HG03354 (cell line): ENCODE measurements around the gene MEGF6.

Experiments used
- ATAC-seq: cut with Tn5 transposase; IDR thresholded peaks from one replicate; pipeline ENCODE4 v1.9.1; 2021; ENCODE audit warnings: mild to moderate bottlenecking; ENCODE audit not compliant: unreplicated experiment, poor library complexity, severe bottlenecking

The MEGF6 gene

DNA sequence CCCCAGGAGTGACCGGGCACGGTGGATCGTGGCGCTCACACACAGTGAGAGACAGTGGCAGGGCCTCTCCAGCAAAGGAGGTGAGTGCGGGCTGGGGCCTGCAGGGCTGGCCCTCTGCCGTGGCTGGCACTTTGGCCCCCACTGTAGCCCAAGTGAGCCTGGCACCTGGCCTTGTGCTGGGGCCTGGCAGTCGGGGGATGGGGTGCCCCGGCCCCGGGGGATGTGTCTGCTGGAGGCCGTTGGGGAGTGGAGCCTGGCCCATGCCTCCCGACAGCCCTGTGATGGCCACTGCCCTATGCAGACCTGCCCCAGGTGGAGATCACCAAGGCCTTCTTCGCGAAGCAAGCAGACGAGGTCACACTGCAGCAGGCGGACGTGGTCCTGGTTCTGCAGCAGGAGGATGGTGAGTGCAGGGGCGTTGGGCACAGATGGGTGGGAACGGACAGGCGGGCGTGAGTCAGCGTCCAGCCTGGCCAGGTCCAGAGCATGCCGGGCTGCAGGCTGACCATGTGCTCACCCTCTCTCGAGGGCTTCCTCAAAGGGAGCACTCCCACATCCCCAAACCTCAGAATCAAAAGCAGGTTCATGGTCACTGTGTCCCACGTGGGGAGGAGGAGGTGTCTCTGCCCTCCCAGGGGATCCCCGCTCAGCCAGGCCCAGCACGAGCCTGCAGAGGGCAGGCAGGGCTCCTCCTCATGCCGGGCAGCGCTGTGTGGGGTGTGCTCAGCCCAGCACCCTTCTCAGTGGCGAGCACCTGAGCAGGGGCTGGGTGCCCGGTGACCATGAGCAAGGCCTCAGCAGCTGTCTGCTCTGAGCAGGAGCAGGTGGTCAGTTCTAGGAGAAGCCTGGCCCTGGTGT lies 131.6 kb downstream of the MEGF6 start:
- no peak for ATAC-seq

DNA sequence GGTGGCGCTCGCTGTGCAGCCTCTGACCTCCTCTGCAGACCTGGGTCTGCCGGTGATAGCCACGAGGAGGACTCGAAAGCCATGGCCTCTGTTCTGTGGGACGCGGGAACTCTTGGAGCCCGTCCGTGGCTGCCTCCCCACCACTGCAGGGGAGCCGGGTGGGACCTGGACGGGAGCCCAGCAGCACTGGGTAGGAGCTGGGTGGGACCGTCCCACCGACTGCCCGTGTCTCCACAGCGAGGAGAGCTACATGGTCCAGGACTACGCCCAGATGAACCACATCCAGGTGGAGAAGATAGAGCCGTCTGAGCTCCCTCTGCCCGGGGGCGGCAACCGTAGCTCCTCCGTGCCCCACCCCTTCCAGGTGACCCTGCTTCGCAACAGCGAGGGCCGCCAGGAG lies 133.1 kb downstream of the MEGF6 start:
- ATAC-seq: no peak

DNA sequence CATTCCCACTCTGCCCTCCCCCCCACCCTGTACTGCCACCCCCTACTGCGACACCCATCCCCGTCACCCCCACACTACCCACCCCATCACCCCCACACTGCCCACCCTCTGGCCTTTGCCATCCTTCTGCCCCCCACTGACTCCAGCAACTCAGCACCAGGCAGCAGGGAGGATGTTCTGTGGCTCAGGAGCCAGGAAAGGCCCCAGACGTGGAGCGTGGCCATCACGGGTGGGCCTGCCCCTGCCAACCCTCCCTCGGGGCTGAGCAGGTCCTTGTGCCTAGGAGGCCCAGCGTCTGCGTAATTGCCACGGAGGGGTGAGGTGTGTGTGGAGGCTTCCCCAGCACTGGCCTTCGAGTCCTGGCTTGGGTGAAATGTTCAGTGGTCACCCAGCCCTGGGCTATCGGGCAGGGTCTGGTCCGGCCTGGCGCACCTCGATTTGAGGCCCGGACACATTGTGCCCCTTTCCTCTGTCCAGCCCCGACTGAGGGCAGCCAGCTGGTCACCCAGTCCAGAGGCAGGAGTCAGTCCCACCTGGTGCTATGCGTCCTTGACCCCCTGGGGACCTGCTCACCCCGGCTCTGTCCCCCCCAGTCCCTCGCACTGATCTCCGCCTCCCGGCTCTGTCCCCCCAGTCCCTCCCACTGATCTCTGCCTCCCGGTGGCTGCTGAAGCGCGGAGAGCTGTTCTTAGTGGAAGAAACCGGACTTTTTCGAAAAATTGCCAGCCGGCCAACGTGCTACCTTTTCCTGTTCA lies 133.9 kb downstream of the MEGF6 start:
- ATAC-seq: no peak

DNA sequence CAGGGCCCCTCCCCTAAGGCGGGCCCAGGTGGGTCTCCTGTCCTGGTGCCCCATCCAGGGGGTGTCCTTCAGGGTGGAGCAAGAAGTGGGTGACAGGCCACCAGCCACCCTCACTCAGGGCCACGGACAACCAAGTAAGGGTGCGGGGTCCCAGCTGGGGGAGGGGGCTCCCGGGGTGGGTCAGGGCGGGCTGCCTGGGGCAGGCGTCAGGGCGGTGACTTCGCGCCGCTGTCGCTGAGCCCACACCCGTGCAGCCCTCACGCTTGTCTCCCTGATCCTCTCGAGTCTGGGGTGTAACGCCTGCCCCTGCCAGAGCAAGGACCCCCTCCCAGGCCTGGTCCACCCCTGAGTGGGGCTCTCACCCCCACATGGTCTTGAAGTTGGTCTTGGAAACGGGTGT lies 134.6 kb downstream of the MEGF6 start:
- no peak for ATAC-seq

DNA sequence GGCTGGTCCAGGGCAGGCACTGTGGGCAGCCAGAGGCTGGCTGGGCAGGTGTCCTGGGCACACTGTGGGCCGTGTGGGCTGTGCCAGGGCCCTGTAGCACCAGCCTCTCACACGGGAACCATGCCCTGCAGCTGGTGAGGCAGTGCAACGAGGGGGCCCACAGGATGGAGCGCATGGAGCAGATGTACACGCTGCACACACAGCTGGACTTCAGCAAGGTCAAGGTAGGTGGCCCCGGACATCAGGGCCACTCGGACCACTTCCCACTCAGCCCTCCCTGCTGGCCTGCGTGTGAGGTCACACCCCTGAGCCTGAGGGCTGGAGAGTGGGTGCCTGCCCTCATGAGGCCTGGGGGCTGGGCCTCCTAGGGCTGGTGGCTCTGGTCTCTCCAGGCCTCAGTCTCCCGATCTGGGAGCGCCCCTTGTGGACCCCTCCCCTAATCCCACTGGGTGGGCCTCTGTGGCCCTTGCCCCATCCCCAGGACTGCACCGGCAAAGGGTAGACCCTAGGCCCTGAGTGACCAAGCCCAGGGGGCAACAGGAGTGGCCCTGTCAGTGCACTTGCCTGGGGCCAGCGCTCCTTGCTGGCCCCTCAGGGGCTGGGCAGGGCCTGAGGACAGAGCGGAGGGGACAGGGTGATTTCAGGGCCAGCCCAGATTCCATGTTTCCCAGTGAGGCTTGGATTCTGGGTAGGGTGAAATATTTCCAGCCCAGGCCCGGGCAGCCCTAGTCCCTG lies 135.3 kb downstream of the MEGF6 start:
- ATAC-seq: no peak

DNA sequence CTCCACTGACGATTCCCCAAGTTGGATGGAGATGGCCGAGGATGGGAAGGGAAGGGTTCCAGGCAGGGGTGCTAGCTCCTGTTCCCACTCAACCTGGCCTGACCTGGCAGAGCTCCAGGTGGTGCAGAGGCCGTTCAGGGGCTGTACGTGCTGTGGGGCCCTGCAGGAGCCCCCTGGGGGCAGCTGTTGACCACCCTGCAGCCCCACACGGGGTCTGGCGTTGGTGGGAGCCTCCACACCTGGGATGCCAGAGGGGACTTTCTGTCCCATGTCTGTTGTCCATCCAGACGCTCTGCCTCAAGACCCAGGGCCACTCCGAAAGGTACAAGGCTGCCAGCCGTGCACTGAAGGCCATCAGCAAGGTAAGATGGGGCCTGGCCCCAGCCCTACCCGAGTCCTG lies 136.9 kb downstream of the MEGF6 start:
- ATAC-seq: no peak

DNA sequence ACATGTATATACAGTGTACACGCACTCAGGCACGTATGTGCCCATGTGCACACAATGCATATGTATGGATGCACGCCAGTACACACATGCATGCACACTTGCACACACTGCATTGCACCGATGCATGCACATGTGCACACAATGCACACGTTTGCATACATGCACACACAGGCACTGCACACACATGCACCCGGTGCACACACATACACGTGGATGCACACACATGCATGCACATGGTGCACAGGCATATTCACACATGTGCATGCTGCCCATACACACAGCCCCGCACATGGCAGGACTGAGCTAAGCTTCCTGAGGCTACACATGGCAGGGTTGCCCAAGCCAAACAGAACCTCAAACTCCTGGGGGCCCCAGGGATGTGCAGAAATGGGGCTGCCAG lies 137.3 kb downstream of the MEGF6 start:
- ATAC-seq: no peak

DNA sequence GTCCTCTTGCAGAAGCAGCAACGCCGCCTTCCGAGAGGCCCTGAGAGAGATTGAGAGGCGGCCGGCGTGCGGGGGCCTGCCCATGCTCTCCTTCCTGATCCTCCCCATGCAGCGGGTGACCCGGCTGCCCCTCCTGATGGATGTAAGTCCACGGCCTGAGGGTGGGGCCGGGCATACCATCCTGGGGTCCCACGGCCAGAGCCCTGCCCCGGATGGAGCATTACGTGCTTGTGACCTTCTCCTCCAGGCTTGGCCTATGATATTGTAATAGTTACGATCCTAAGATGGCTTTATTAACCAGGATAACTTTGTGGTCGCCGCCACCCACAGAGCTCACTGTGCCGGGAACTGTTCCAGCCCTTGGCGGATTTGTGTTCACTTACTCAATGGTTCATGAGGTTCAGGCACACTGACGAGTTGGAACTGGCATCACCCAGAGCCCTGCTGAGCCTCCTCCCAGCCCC lies 137.9 kb downstream of the MEGF6 start:
- no peak for ATAC-seq

DNA sequence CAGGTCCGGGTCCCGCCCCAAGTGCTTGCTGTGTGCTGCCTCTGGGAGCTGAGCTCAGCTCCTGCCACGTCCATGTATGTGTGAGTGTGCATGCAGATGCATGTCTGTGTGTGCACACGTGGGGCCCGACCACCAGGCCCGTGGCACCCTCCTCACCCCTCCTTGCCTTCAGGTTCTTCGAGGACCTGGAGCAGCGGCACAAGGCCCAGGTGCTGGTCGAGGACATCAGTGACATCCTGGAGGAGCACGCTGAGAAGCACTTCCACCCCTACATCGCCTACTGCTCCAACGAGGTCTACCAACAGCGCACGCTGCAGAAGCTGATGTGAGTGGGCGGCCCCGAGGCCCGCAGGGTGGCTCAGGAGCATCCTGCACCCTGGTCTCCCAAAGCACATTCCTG lies 138.4 kb downstream of the MEGF6 start:
- no peak for ATAC-seq

DNA sequence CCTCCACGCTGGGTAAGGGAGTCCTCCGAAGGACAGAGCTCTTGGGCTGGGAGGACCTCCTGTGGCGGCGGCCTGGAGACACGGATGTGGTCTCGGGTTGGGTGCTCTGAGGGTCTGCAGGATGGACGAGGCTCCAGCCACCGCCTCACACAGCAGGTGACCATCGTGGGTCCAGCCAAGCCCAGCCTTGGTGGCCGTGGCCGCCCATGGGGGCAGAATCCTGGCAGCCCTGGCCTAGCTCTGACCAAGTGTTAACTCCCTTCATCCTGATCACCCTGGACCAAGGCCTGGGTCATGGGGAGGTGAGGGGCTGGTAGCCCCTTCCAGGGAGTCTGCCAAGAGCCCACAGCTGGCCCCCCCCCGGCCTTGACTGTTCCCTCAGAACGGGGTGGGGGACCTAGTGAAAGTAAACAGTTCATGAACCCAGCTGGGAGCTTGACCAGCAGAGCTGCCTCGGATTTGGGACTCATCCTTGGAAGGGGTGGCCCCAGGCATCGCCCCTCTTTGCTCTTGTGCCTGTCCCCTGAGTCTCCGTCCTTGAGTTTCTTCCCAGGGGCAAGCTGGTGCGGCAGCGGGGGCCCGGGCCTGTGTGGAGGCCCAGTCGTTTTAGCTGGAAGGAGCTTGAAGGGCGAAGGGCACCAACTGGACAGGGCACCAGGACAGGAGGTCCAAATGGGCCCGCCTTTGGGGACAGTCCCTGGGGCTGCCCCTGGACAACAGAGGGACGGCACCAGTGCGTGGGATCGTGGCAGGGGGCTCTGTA lies 139.0 kb downstream of the MEGF6 start:
- no peak for ATAC-seq

DNA sequence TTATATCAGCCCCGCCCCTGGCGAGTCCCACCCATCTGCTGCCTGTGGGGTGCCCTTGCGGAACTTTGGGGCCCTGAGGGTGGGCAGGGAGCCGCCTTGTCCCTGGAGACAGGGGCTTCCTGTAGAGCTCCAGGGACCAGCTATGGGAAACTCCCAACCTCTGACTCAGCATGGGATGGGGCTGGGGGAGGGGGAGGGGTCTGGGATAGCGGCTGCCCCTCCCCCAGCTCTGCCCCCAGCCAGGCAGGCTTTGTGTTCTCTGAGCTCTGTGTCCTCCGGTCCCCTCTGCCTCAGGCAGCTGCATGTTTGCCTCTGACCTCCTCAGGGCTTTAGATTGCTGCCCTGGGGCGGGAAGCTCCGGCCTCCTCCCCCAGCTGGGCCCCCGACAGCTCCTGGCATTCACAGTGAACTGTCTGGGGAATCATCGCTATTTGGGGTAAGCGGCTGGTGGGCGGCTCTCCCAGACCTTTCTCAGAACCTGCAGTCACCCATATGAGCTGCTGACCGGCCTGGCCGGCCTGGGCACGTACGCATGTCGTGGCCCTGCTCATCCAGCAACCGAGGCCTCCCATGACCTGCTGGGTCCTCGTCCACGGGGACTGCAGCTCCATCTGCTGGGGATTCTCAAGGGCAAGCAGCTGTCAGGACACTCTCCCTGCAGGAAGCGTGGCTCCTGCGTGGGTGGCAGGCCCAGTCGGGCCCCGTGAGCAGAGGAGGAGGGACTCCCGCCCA lies 139.8 kb downstream of the MEGF6 start:
- no peak for ATAC-seq

DNA sequence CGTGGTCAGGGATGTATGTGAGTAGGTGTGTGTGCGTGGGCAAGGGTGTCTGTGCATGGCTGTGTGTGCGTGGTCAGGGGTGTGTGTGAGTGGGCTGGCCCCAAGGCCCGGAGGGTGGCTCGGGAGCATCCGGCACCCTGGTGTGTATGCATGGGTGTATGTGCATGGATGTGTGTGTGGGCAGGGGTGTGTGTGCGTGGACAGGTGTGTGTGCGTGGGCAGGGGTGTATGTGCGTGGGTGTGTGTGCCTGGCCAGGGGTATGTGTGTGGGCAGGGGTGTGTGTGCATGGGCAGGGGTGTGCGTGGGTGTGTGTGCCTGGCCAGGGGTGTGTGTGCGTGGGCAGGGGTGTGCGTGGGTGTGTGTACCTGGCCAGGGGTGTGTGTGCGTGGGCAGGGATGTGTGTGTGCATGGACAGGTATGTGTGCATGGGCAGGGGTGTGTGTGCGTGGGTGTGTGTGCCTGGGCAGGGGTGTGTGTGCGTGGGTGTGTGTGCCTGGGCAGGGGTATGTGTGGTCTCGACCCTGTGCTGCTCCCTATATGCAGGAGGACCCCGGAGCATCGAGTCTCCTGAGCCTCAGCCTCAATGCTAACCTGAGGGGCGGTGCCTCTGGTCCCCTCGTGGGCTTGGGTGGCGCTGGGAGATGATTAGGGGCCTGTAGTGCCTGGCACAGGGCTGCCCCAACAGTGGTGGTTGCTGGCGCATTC lies 140.5 kb downstream of the MEGF6 start:
- no peak for ATAC-seq

DNA sequence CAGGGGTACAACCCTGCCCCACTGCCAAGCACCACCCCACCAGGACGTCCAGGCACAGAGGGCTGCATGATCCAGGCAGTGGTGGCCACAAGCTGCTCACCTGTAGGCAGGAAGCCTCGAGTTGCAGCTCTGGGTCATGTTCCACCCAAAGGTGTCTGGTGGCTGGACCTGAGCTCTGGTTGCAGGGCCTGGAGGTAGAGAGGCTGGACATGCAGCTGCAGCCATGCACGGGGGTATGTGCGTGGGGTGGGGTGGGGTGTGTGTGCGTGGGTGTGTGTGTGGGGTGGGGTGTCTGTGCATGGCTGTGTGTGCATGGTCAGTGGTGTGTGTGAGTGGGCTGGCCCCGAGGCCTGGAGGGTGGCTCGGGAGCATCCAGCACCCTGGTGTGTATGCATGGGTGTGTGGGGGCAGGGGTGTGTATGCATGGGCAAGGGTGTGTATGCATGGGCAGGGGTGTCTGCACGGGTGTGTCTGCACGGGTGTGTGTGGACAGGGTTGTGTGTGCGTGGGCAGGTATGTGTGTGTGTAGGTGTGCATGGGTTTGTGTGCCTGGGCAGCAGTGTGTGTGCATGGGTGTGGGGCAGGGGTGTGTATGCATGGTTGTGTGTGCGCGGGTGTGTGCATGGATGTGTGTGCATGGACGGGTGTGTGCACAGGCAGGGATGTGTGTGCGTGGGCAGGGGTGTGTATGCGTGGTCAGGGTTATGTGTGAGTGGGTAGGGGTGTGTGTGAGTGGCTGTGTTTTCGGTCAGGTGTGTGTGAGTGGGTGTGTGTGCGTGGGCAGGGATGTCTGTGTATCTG lies 141.3 kb downstream of the MEGF6 start:
- no peak for ATAC-seq

DNA sequence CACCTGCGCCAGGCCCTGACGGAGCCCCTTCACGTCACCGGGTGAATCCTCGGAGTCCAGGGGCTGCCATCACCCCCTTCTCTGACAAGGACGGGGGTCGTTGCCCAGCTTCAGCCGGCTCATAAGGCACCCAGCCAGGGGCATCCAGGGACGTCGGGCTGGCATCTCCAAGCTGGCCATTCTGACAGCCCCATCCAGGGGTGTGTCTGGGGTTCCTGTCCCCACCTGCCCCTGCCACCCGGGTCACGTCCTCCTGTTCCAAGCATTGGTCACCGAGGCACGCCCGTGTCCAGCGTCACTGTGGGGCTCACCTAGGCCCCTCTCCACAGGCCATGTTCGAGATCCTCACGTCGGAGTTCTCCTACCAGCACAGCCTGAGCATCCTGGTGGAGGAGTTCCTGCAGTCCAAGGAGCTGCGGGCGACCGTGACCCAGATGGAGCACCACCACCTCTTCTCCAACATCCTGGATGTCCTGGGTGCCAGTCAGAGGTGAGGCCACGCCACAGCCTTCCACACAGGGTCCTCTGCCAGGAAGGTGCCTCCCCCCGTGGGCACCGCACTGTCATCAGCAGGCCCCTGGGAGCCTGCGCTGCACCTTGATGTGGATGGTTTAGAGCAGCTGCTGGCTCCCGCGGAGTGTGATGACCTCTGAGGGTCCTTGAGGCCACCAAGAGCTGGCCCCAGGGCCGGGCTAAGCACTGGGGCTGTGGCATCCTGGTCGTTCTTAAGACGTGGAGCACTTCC lies 142.0 kb downstream of the MEGF6 start:
- ATAC-seq: no peak

DNA sequence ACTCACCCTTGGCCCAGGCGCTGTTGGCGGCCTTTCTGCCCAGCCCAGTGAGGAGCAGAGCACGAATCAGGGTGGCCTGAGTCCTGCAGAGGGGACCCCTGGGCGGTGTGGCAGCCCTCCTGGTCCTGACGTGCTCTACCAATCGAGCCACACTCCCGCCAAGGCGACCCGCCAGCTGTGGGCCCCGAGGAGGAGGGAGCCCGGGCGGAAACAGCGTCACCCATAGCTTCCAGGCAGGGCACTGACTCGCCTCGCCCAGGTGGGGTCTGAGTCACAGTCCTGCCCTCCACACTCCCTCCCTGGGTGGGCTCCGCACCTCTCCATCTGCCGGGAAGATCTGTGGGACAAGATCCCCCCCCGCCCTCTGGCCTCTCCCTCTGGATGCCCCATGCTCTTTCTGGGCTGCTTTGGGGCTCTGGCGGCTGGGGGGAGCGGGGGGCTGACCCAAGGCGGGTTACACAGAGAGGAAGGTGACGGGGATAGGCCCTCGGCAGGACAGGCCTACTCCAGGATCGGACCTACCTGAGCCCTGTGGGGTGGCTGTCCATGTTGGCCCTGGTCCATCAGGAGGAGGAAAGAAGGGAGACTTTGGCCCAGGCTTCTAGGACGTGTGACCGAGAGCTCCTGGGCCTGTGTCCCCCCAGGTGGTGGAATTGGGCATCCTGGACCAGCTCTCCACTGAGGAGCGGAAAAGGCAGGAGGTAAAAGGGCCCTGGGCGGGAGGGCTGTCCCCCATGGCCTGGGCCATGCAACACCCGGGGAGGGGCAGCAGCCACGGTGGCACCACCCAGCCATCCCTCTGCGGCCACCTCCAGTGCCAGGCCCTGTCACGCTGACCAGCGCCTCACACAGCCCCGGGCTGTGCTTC lies 142.8 kb downstream of the MEGF6 start:
- no peak for ATAC-seq
